GM18858 (cell line): ENCODE results near the gene BDH2.

ENCODE experiments used
- ATAC-seq: cut with Tn5 transposase; IDR thresholded peaks from one replicate; pipeline ENCODE4 v1.9.1; 2021; ENCODE audit not compliant: unreplicated experiment

The BDH2 gene

GRCh38 chr4:103029300-103029699 is 70.3 kb downstream of the BDH2 start:
- ATAC-seq = no peak
